Prostate gland (tissue), 2 donors: ENCODE results near the gene TANGO6. TPM values are rescaled to one million over a fixed set of nuclear protein-coding genes. Genes with fewer than 3 reads are reported as not detected.
"Not testable (repeated sequence)": the region's sequence is repeated elsewhere in the genome, so short reads cannot be mapped to it uniquely, and the experiment has no call there.

ENCODE experiments used
- DNase-seq: peaks from one replicate; pipeline ENCODE4 v3.0.0-alpha.2; 2019; ENCODE audit warnings: low spot score
- H3K27ac ChIP-seq, 2 donors: fragments of 200-600 bp; sonication (generic); 2 replicates each; pipeline ENCODE4 v1.5.1; 2017 to 2019
- H3K27me3 ChIP-seq: fragments of 200-600 bp; sonication (generic); replicated peaks from 2 replicates; pipeline ENCODE4 v1.5.1; 2019; ENCODE audit not compliant: insufficient read depth
- H3K36me3 ChIP-seq, 2 donors: fragments of 200-600 bp; sonication (generic); 1 replicate in 1 of 2; 2 replicates in 1 of 2; pipeline versions ENCODE4 v1.5.1 to v1.8.1; 2017 to 2019
- H3K4me1 ChIP-seq: fragments of 200-600 bp; sonication (generic); replicated peaks from 2 replicates; pipeline ENCODE4 v1.5.1; 2019
- H3K4me3 ChIP-seq, 2 donors: fragments of 200-600 bp; sonication (generic); 2 replicates each; pipeline ENCODE4 v1.5.1; 2017 to 2019
- H3K9me3 ChIP-seq: fragments of 200-600 bp; sonication (generic); 2 replicates; pipeline ENCODE4 v1.5.1; 2017
- CTCF ChIP-seq, 4 experiments: fragments of 200-600 bp in 2 of 4; fragments of 450-650 bp in 2 of 4; sonication (generic) in 2 of 4; IDR thresholded peaks; 1 replicate in 3 of 4; 2 replicates in 1 of 4; pipeline ENCODE4 v1.5.1; 2016 to 2019; ENCODE audit warnings: antibody characterized with exemption in 4 of 4, mild to moderate bottlenecking in 2 of 4, moderate library complexity in 2 of 4
- POLR2A ChIP-seq: fragments of 450-650 bp; IDR thresholded peaks from one replicate; pipeline ENCODE4 v1.6.1; 2016; ENCODE audit warnings: antibody characterized with exemption, mild to moderate bottlenecking
- POLR2AphosphoS5 ChIP-seq: sonication (generic); formaldehyde crosslinking; IDR thresholded peaks from one replicate; pipeline ENCODE4 v1.6.1; 2017; ENCODE audit warnings: antibody characterized with exemption
- WGBS: methylation state at CpG from one replicate; pipeline ENCODE4 v1.1.5; 2018; 5-methylcytosine and 5-hydroxymethylcytosine counted together
- intact Hi-C: fragments of 100-400 bp; cut with DNase I; formaldehyde crosslinking; loops from one replicate; pipeline ENCODE4 v1.14.2; 2022
- total RNA-seq, 2 donors: library from RNA; depleted of rRNA; stranded (reverse); fragments of >200 nt; gene quantifications; one replicate each; pipeline ENCODE4 v1.1.0, GENCODE V29; 2016

Gene TANGO6
- total RNA-seq, 2 donors from 2014 or later, result 13.1 to 28.6 TPM

- TF ChIP-seq POLR2A (no peak), POLR2AphosphoS5 (peak; percentile 34), CTCF (IDR thresholded peaks at IDR 0.05) (no peak)
- intact Hi-C loops, result no loop called here
- no peaks in the 10 kb centered on the region for H3K4me1 ChIP-seq
- H3K36me3 ChIP-seq, result no peaks in the 10 kb centered on the region
- no peak overlapping the region for H3K4me3 ChIP-seq
- peak overlapping the region in 1 of 2 donors; percentile 38 for H3K27ac ChIP-seq
- no peak for DNase-seq
- 26% methylated on average over 2 of the region's 2 CpGs for WGBS
- no peaks in the 10 kb centered on the region for H3K27me3 ChIP-seq
- no peaks in the 10 kb centered on the region for H3K9me3 ChIP-seq
These were observed 142.5 kb downstream of the TANGO6 start for GRCh38 chr16:68985855-68986254.

- intact Hi-C loops, result no loop called here
- TF ChIP-seq POLR2A (no peak), CTCF (IDR thresholded peaks at IDR 0.05) (no peak), POLR2AphosphoS5 (no peak)
These were observed 144.6 kb downstream of the TANGO6 start for GRCh38 chr16:68987734-68988457.

GRCh38 chr16:68990172-68990845, 147.0 kb downstream of the TANGO6 start:
- H3K9me3 ChIP-seq, H3K4me3 ChIP-seq, H3K4me1 ChIP-seq, H3K27me3 ChIP-seq, H3K27ac ChIP-seq, DNase-seq, H3K36me3 ChIP-seq: not testable (repeated sequence)
- 90% methylated on average over 7 of the region's 7 CpGs for WGBS
- intact Hi-C loops, result loop anchor here (10.0 kb wide), 1 partner anchor 56 kb away; no protein-coding TSS in a partner anchor

More at GRCh38 chr16:68987734-68988457, 144.6 kb downstream of the TANGO6 start:
- DNase-seq, result no peak
- Histone ChIP-seq H3K36me3 (no peaks in the 10 kb centered on the region), H3K4me3 (no peak overlapping the region), H3K9me3 (no peaks in the 10 kb centered on the region), H3K27me3 (no peaks in the 10 kb centered on the region), H3K4me1 (no peaks in the 10 kb centered on the region), H3K27ac (no peak overlapping the region)
- 82% methylated on average over 4 of the region's 4 CpGs for WGBS

GRCh38 chr16:68991075-68991474, 147.7 kb downstream of the TANGO6 start:
- no peak overlapping the region for H3K27ac ChIP-seq
- no peaks in the 10 kb centered on the region for H3K36me3 ChIP-seq
- H3K27me3 ChIP-seq, result no peaks in the 10 kb centered on the region
- H3K9me3 ChIP-seq, result no peaks in the 10 kb centered on the region
- H3K4me3 ChIP-seq, result no peak overlapping the region
- TF ChIP-seq POLR2A (no peak), CTCF (IDR thresholded peaks at IDR 0.05) (no peak), POLR2AphosphoS5 (no peak)
- no peaks in the 10 kb centered on the region for H3K4me1 ChIP-seq
- intact Hi-C loops, result loop anchor here (10.0 kb wide), 1 partner anchor 56 kb away; no protein-coding TSS in a partner anchor
- DNase-seq, result no peak

- whole genome bisulfite sequencing, result 43% methylated on average over 5 of the region's 5 CpGs
- no peak for DNase-seq
These were observed 149.2 kb downstream of the TANGO6 start for GRCh38 chr16:68992521-68992920.

More at GRCh38 chr16:68992521-68992920, 149.2 kb downstream of the TANGO6 start:
- no peaks in the 10 kb centered on the region for H3K9me3 ChIP-seq
- no peaks in the 10 kb centered on the region for H3K4me1 ChIP-seq
- H3K27ac ChIP-seq, result no peak overlapping the region
- no peaks in the 10 kb centered on the region for H3K27me3 ChIP-seq
- TF ChIP-seq POLR2AphosphoS5 (no peak), CTCF (IDR thresholded peaks at IDR 0.05) (no peak), POLR2A (no peak)
- H3K4me3 ChIP-seq, result no peak overlapping the region
- intact Hi-C loops, result loop anchor here (10.0 kb wide), 1 partner anchor 58 kb away; no protein-coding TSS in a partner anchor
- no peaks in the 10 kb centered on the region for H3K36me3 ChIP-seq
